T-helper 1 cell treated with Interleukin-12 subunit alpha and Interleukin-12 subunit beta and Interleukin-4 antibody, amounts not matched to agents 30 ng/mL and 1 ng/mL, for 36 hours (primary cell): ENCODE data around the gene FAM227A. TPM values are rescaled to one million over a fixed set of nuclear protein-coding genes. Genes with fewer than 3 reads are reported as not detected.
"Not testable (repeated sequence)": the region's sequence is repeated elsewhere in the genome, so short reads cannot be mapped to it uniquely, and the experiment has no call there.

Experiments used
- intact Hi-C: fragments of 100-400 bp; cut with micrococcal nuclease; formaldehyde crosslinking; loops from one replicate; pipeline ENCODE4 v1.15.1; 2024
- total RNA-seq: library from RNA; stranded (reverse); gene quantifications from 2 replicates; pipeline ENCODE4 v1.2.3, GENCODE V29; 2022

Gene FAM227A
- total RNA-seq, 1 donor from 2014 or later: 0.39 TPM

- intact Hi-C loops: no loop called here
Measured at GRCh38 chr22:38675833-38676232, 19.6 kb upstream of the FAM227A start.

DNA sequence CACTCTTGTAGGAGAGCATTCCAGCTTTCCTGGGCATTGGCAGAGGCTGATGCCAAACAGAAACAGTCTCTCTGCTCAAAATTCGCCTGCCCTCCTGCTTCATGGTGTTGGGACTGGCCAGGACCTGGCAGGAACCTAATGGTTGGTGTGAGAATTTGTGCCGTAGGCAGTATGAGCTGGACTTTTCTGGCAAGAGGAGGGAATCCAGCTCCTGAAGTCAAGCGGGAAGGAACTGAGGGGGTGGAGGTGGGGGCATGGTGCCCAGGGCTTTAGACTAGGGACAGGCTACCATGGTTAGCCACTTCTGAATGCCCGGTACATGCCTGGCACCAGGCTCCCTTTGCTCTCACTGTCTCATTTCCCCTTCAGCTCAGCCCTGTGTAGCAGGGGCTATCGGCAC is 18.7 kb upstream of the FAM227A start:
- intact Hi-C loops: no loop called here

GRCh38 chr22:38657045-38657909 is 1.1 kb upstream of the FAM227A start:
- intact Hi-C loops: loop anchor here (1.0 to 2.0 kb wide), 4 partner anchors 24 to 704 kb away; partner anchors contain the start of genes C22orf23, DNAL4, POLR2F and TOMM22

DNA sequence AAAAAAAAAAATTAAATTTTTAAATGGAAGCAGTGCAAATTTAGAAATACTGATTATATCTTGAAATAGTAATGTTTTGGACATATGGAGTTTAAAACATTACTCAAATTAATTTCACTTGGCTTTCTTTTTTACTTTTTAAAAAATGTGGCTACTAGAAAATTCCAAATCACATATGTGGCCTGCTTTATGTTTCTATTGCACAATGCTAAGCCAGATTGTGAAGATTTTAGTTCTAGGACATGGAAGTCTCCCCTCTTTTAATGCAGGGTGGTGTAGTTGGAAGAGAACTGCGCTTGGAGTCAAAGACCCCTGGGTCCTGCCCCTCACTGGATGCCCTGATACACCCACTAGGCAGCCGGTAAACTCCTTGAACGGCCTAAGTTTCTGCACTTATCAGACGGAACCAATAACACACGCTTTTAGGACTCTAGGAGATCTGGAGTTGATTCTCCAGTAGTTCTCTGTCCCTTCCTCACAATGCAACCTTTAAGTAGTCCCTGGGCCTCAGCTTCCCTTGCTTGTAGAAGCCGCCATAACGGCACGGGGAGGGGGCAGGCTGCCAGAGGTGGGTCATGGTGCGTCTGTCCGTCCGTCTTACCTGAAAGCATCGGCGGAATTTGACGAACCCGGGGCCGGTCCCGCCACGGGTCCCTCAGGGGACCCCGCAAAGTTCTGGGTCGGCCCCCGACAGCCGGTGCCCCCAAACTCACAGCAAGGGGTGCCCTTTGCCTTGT is 505 bp downstream of the FAM227A start:
- intact Hi-C loops: loop anchor here (1.0 to 2.0 kb wide), 6 partner anchors 46 to 703 kb away; partner anchors contain the start of genes C22orf23, DDX17, DMC1 and GTPBP1

DNA sequence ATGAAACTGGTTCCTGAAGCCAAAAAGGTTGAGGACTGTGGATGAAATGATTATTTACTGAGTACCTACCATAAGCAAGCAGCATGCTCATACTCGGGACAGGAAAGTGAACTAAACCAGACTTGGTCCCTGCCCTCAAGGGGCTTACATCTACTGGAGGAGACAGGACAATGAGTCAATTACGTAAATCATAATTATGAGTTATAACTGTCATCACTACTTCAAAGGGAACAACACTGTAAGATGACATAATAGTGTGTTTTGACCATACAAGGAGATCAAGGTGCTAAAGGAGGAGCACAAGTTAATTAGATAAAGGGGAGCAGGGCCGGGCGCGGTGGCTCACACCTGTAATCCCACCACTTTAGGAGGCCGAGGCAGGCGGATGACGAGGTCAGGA is 2.5 kb downstream of the FAM227A start:
- intact Hi-C loops: no loop called here

GRCh38 chr22:38652859-38653258 is 3.3 kb downstream of the FAM227A start:
- intact Hi-C loops: no loop called here

- intact Hi-C loops: no loop called here
Measured at GRCh38 chr22:38649841-38650522, 6.2 kb downstream of the FAM227A start.

- intact Hi-C loops: no loop called here
Measured at GRCh38 chr22:38645430-38645829, 10.8 kb downstream of the FAM227A start.

DNA sequence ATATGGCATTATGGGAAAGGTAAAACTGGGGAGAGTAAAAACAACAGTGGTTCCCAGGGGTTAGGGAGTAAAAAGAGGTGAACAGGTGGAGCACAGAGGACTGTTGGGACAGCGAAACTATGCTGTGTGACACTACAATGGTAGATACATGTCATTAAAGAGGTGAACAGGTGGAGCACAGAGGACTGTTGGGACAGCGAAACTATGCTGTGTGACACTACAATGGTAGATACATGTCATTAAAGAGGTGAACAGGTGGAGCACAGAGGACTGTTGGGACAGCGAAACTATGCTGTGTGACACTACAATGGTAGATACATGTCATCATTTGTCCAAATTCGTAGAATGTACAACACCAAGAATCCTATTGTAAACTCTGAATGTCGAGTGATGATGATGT is 11.9 kb downstream of the FAM227A start:
- intact Hi-C loops: loop anchor here (5.0 kb wide), 1 partner anchor 57 kb away; no protein-coding TSS in a partner anchor

- intact Hi-C loops: loop anchor here (5.0 kb wide), 1 partner anchor 54 kb away; no protein-coding TSS in a partner anchor
Measured at GRCh38 chr22:38641476-38642040, 14.6 kb downstream of the FAM227A start.

- intact Hi-C loops: no loop called here
Measured at GRCh38 chr22:38638728-38639127, 17.5 kb downstream of the FAM227A start.

- intact Hi-C loops: no loop called here
Measured at GRCh38 chr22:38638216-38638615, 18.0 kb downstream of the FAM227A start.

GRCh38 chr22:38632528-38632927 is 23.7 kb downstream of the FAM227A start:
- intact Hi-C loops: no loop called here

DNA sequence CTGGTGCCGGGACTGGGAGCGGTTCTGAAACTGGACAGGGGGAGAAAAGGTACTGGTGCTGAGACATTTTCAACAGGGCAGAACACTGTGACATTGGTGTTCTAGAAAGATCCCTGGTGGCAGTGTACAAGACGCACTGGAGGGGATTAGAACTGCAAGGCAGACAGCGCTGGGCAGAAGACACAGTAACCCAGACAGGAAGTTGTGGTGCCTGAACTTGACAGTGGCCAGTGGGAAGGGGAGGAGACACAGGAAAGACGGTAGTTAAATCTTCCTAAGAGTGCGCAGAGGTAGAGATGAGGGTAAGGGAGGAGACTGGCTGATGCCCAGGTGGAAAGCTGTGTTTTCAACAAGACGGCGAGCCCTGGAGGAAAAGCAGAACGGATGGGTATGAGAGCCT is 24.5 kb downstream of the FAM227A start:
- intact Hi-C loops: no loop called here

DNA sequence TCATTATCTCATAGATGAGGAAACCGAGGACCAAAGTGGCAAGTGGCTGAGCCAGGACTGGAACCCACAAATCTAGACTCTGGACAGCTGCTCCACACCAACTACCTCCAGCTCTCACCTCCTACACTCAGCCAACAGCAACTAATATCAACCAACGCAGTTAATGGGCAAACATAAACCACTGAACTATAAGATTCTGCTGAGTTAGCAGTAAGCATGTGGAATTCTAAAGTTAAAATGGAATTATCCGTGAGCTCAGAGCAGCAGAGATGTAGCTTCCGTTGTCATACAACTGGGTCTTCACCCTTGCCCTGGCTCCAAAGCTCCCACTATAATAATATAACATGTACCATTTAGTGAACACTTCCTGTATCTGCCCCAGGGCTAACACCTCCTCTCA is 27.1 kb downstream of the FAM227A start:
- intact Hi-C loops: no loop called here

GRCh38 chr22:38628444-38628843 is 27.7 kb downstream of the FAM227A start:
- intact Hi-C loops: no loop called here

- intact Hi-C loops: no loop called here
Measured at GRCh38 chr22:38623351-38623750, 32.8 kb downstream of the FAM227A start.

DNA sequence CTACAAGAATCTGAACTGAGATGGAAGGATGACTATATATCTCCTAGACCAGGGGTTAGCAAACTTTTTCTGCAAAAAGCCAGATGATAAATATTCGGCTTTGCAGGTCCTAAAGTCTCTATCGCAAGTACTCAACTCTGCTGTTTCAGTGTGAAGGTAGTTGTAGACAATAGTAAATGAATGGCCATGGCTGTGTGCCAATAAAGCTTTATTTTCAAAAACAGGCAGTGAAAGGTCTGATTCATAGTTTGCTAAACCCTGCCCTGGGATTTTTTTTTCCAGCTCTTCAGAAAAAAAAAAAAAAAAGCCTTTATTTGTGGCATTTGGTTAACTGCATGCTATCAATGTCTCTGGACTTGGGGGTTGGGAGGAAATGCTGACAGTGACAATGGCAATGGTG is 37.5 kb downstream of the FAM227A start:
- intact Hi-C loops: no loop called here

DNA sequence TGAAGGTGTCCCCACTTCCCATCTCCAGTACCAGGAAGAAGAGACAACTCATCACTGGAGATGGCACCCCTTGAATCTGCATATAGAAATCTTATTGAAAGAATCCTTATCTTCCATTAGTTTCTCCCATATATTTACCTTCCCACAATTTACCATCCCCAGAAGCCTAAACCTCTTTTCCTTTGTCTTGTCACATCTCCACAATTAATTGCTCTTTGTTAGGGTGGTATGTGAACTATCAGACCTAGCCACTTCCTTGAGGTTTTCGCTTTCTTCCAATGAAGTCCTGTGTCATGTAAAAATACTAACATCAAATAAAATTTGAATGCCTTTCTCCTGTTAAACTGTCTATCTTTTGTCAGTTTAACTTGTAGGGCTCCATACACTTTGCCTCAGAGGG is 37.9 kb downstream of the FAM227A start:
- intact Hi-C loops: no loop called here

DNA sequence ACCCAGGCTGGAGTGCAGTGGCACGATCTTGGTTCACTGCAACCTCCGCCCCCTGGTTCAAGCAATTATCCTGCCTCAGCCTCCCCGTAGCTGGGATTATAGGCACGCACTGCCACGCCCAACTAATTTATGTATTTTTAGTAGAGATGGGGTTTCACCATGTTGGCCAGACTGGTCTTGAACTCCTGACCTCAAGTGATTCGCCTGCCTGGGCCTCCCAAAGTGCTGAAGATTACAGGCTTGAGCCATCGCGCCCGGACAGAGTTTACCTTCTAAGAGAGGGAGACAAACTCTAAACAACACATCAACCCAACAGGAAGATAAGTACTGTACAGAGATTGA is 41.2 kb downstream of the FAM227A start:
- intact Hi-C loops: not testable (repeated sequence)

DNA sequence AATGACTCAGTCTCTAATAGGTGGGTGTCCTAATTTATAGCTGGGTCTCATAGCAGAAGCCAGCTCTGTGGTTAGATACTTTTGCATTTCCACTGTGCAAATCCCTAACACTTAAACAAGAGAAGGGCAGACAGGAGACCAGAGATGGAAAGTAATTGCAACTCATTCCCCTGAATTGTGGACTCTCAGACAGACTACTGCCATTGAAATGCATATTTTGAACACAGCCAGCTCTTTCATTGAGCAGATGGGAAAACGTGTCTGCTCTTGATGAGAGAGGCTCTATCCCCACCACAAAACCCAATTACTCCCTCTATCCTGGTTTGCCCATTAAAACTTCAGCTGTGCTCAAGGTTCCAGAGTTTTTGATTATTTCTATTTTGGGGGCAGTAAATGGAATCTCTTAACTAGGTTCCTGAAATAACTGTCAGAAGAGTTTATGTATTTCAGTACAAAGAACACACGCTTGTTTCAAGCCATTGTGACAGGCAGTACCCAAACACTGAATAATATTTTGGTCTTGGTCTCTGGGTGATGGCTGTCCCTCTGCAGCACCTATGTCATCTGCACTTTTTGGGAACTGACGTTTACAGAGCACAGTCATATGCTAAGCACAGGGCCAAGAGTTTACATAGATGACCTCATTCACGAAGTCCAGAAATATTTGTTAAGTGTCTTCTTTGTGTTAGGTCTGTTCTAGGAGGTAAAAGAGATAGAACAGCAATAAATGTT is 41.7 kb downstream of the FAM227A start:
- intact Hi-C loops: no loop called here
